Esophagus squamous epithelium (tissue), 4 donors: ENCODE results near the gene CEP164.

ENCODE experiments used
- CTCF ChIP-seq, 6 experiments: fragments of 450-650 bp in 4 of 6; fragments of 200-600 bp in 2 of 6; sonication (generic) in 2 of 6; IDR thresholded peaks; one replicate each; pipeline ENCODE4 v1.5.1; 2016 to 2019; ENCODE audit warnings: antibody characterized with exemption in 6 of 6, mild to moderate bottlenecking in 4 of 6, moderate library complexity in 4 of 6
- POLR2A ChIP-seq, 4 donors: fragments of 450-650 bp; IDR thresholded peaks; one replicate each; pipeline ENCODE4 v1.6.1; 2017; ENCODE audit warnings: antibody characterized with exemption in 4 of 4, mild to moderate bottlenecking in 4 of 4, moderate library complexity in 3 of 4

GRCh38 chr11:117284053-117284452 is 43.6 kb upstream of the CEP164 start:
- TF ChIP-seq CTCF (IDR thresholded peaks at IDR 0.05) (no peak), POLR2A (IDR thresholded peaks at IDR 0.05) (no peak)
